Measurements from ENCODE around the gene VKORC1L1.
"Not testable (repeated sequence)": the region's sequence is repeated elsewhere in the genome, so short reads cannot be mapped to it uniquely, and the experiment has no call there.

The VKORC1L1 gene

GRCh38 chr7:65885533-65885932 is 12.7 kb downstream of the VKORC1L1 start:
- DNase-seq: not testable (repeated sequence)

- DNase-seq: not testable (repeated sequence)
Measured at GRCh38 chr7:65888434-65889156, 15.7 kb downstream of the VKORC1L1 start.

GRCh38 chr7:65889722-65890121 is 16.8 kb downstream of the VKORC1L1 start:
- DNase-seq: not testable (repeated sequence)

- no peak for DNase-seq
Measured at GRCh38 chr7:65892161-65892560, 19.3 kb downstream of the VKORC1L1 start.

- no peak for DNase-seq
Measured at GRCh38 chr7:65892835-65893234, 20.0 kb downstream of the VKORC1L1 start.

GRCh38 chr7:65896279-65896870 is 23.5 kb downstream of the VKORC1L1 start:
- DNase-seq: no peak

GRCh38 chr7:65897289-65897688 is 24.4 kb downstream of the VKORC1L1 start:
- not testable (repeated sequence) for DNase-seq

- not testable (repeated sequence) for DNase-seq
Measured at GRCh38 chr7:65898677-65899447, 26.0 kb downstream of the VKORC1L1 start.

- no peak for DNase-seq
Measured at GRCh38 chr7:65902306-65902705, 29.4 kb downstream of the VKORC1L1 start.

GRCh38 chr7:65907501-65908198 is 34.8 kb downstream of the VKORC1L1 start:
- DNase-seq: no peak

- DNase-seq: no peak
Measured at GRCh38 chr7:65910237-65910636, 37.4 kb downstream of the VKORC1L1 start.

- DNase-seq: no peak
Measured at GRCh38 chr7:65912237-65912636, 39.4 kb downstream of the VKORC1L1 start.

- DNase-seq: no peak
Measured at GRCh38 chr7:65915921-65916657, 43.2 kb downstream of the VKORC1L1 start.

- DNase-seq: no peak
Measured at GRCh38 chr7:65923316-65923715, 50.4 kb downstream of the VKORC1L1 start.

- no peak for DNase-seq
Measured at GRCh38 chr7:65924193-65924592, 51.3 kb downstream of the VKORC1L1 start.

GRCh38 chr7:65925040-65925439 is 52.2 kb downstream of the VKORC1L1 start:
- no peak for DNase-seq

- no peak for DNase-seq
Measured at GRCh38 chr7:65926588-65926987, 53.7 kb downstream of the VKORC1L1 start.

GRCh38 chr7:65927489-65928448 is 54.9 kb downstream of the VKORC1L1 start:
- no peak for DNase-seq

- DNase-seq: no peak
Measured at GRCh38 chr7:65931685-65932084, 58.8 kb downstream of the VKORC1L1 start.

GRCh38 chr7:65937296-65937695 is 64.4 kb downstream of the VKORC1L1 start:
- no peak for DNase-seq

GRCh38 chr7:65938336-65938895 is 65.5 kb downstream of the VKORC1L1 start:
- DNase-seq: no peak
